ENCODE data around the gene CEACAM16. TPM values are rescaled to one million over a fixed set of nuclear protein-coding genes. Genes with fewer than 3 reads are reported as not detected.
"Not testable (repeated sequence)": the region's sequence is repeated elsewhere in the genome, so short reads cannot be mapped to it uniquely, and the experiment has no call there.

The CEACAM16 gene
- total RNA-seq, 4 donors from 2014 or later: 0.40 TPM; not detected in 3

- DNase-seq: no peak
- 85 to 93% methylated on average over 5 to 6 of the region's 6 CpGs for WGBS, 2 donors
- no peaks in the 10 kb centered on the region for H3K36me3 ChIP-seq
- H3K9me3 ChIP-seq: no peaks in the 10 kb centered on the region
- H3K4me3 ChIP-seq (replicated peaks in 1 of 3): no peak overlapping the region
- no peaks in the 10 kb centered on the region for H3K27me3 ChIP-seq
- H3K27ac ChIP-seq: no peak overlapping the region
- no peak for TF ChIP-seq POLR2A (IDR thresholded peaks at IDR 0.05)
- TF ChIP-seq, protein P1, sequence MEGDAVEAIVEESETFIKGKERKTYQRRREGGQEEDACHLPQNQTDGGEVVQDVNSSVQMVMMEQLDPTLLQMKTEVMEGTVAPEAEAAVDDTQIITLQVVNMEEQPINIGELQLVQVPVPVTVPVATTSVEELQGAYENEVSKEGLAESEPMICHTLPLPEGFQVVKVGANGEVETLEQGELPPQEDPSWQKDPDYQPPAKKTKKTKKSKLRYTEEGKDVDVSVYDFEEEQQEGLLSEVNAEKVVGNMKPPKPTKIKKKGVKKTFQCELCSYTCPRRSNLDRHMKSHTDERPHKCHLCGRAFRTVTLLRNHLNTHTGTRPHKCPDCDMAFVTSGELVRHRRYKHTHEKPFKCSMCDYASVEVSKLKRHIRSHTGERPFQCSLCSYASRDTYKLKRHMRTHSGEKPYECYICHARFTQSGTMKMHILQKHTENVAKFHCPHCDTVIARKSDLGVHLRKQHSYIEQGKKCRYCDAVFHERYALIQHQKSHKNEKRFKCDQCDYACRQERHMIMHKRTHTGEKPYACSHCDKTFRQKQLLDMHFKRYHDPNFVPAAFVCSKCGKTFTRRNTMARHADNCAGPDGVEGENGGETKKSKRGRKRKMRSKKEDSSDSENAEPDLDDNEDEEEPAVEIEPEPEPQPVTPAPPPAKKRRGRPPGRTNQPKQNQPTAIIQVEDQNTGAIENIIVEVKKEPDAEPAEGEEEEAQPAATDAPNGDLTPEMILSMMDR (IDR thresholded peaks at IDR 0.05): no peak
- no peaks in the 10 kb centered on the region for H3K4me1 ChIP-seq
- intact Hi-C loops (cut with DNase I): no loop called here
Observed at GRCh38 chr19:44706506-44707236, 7.7 kb downstream of the CEACAM16 start.

DNA sequence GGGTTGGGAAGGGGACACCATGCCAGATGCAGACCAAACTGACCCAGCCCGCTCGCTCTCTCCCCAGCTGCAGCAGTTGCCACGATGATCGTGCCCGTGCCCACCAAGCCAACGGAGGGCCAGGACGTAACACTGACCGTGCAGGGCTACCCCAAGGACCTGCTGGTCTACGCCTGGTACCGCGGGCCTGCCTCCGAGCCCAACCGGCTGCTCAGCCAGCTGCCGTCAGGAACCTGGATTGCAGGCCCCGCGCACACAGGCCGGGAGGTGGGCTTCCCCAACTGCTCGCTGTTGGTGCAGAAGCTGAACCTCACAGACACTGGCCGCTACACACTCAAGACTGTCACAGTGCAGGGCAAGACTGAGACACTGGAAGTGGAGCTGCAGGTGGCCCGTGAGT is 8.8 kb downstream of the CEACAM16 start:
- no peak overlapping the region for H3K27ac ChIP-seq
- WGBS, 2 donors: 93 to 94% methylated on average over 2 to 20 of the region's 20 CpGs
- no peaks in the 10 kb centered on the region for H3K9me3 ChIP-seq
- no peak overlapping the region for H3K4me3 ChIP-seq (replicated peaks in 1 of 3)
- peaks cover 6% of the 10 kb centered on the region in 2 donors for H3K4me1 ChIP-seq
- no peaks in the 10 kb centered on the region for H3K27me3 ChIP-seq
- no peak for DNase-seq
- intact Hi-C loops (cut with DNase I): no loop called here
- no peak for TF ChIP-seq POLR2A (IDR thresholded peaks at IDR 0.05)
- TF ChIP-seq, protein P1 (IDR thresholded peaks at IDR 0.05): no peak
- no peaks in the 10 kb centered on the region for H3K36me3 ChIP-seq

- no peaks in the 10 kb centered on the region for H3K36me3 ChIP-seq
- intact Hi-C loops (cut with DNase I): no loop called here
- no peak overlapping the region for H3K4me3 ChIP-seq (replicated peaks in 1 of 3)
- no peak for TF ChIP-seq POLR2A (IDR thresholded peaks at IDR 0.05)
- TF ChIP-seq, protein P1 (IDR thresholded peaks at IDR 0.05): no peak
- DNase-seq: no peak
- no peaks in the 10 kb centered on the region for H3K27me3 ChIP-seq
- H3K9me3 ChIP-seq: no peaks in the 10 kb centered on the region
- peaks cover 8 to 10% of the 10 kb centered on the region in 2 donors for H3K4me1 ChIP-seq
- H3K27ac ChIP-seq: no peak overlapping the region
- 75 to 83% methylated on average over 5 of the region's 5 CpGs for WGBS, 2 donors
Observed at GRCh38 chr19:44708940-44709339, 10.0 kb downstream of the CEACAM16 start.

- intact Hi-C loops (cut with DNase I); H3K4me1 ChIP-seq: not testable (repeated sequence)
Observed at GRCh38 chr19:44709434-44710266, 10.7 kb downstream of the CEACAM16 start.

DNA sequence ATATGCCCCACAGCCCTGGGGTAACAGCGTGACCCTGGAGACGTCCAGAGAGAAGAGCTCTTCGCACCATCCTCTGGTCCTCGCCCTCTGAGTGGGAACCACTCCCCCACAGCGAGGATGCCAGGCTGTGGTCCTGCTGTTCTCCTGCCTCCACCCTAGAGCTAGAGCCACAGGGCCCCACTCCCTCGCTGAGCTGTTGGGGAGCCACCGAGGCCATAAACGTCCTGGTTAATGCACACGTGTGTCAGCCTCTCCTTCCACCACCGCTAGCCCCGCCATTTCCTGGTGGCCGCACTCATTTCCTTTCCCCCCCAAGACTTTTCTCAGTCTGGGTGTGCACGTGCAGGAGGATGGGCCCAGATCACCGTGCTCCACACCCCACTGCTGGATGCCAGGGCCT is 11.5 kb downstream of the CEACAM16 start:
- Histone ChIP-seq H3K4me1 (peaks cover 8 to 10% of the 10 kb centered on the region in 2 donors), H3K36me3 (no peaks in the 10 kb centered on the region), H3K27ac (no peak overlapping the region), H3K4me3 (replicated peaks in 1 of 3) (no peak overlapping the region), H3K9me3 (no peaks in the 10 kb centered on the region), H3K27me3 (no peaks in the 10 kb centered on the region)
- TF ChIP-seq POLR2A (IDR thresholded peaks at IDR 0.05): no peak
- TF ChIP-seq, protein P1 (IDR thresholded peaks at IDR 0.05): no peak
- DNase-seq: no peak
- 85 to 97% methylated on average over 14 of the region's 14 CpGs for WGBS, 2 donors
- intact Hi-C loops (cut with DNase I): no loop called here

More at GRCh38 chr19:44709434-44710266, 10.7 kb downstream of the CEACAM16 start:
- H3K36me3 ChIP-seq; H3K27me3 ChIP-seq; DNase-seq; H3K27ac ChIP-seq; H3K9me3 ChIP-seq; H3K4me3 ChIP-seq (replicated peaks in 1 of 3): not testable (repeated sequence)
- WGBS, 2 donors: 76 to 88% methylated on average over 2 to 3 of the region's 4 CpGs
